RWPE2 (cell line): Measurements from ENCODE around the gene HSD17B1.

ENCODE experiments used
- ATAC-seq: fragments of 200-7000 bp; cut with Tn5 transposase; 3 replicates; pipeline ENCODE4 v1.9.1; 2021; ENCODE audit warnings: low read depth
- DNase-seq: peaks from one replicate; pipeline ENCODE4 v3.0.0-alpha.2; 2020; ENCODE audit warnings: low spot score
- H3K27ac ChIP-seq: fragments of 450-650 bp; 2 replicates; pipeline ENCODE4 v1.5.1; 2017; ENCODE audit warnings: mild to moderate bottlenecking; ENCODE audit not compliant: poor library complexity, severe bottlenecking
- H3K27me3 ChIP-seq: fragments of 250-450 bp; sonication (Bioruptor Pico); 2 replicates; pipeline ENCODE4 v1.5.1; 2021; ENCODE audit warnings: mild to moderate bottlenecking, moderate library complexity; ENCODE audit not compliant: insufficient read depth, poor library complexity, severe bottlenecking
- H3K36me3 ChIP-seq: fragments of 250-450 bp; sonication (Bioruptor Pico); 2 replicates; pipeline ENCODE4 v1.5.1; 2020; ENCODE audit warnings: low read depth, mild to moderate bottlenecking, moderate library complexity
- H3K4me1 ChIP-seq: fragments of 250-450 bp; sonication (Bioruptor Pico); 2 replicates; pipeline ENCODE4 v1.5.1; 2021; ENCODE audit warnings: mild to moderate bottlenecking, moderate library complexity; ENCODE audit not compliant: insufficient read depth, poor library complexity, severe bottlenecking
- H3K4me3 ChIP-seq: fragments of 250-450 bp; sonication (Bioruptor Pico); 2 replicates; pipeline ENCODE4 v1.5.1; 2021; ENCODE audit warnings: mild to moderate bottlenecking, moderate library complexity; ENCODE audit not compliant: severe bottlenecking
- H3K9me3 ChIP-seq: fragments of 250-450 bp; sonication (Bioruptor Pico); 2 replicates; pipeline ENCODE4 v1.5.1; 2021; ENCODE audit warnings: mild to moderate bottlenecking, moderate library complexity; ENCODE audit not compliant: severe bottlenecking
- TF ChIP-seq, protein P1 (sequence below): fragments of 450-650 bp; IDR thresholded peaks from one replicate; pipeline ENCODE4 v1.5.1; 2017; ENCODE audit warnings: mild to moderate bottlenecking, moderate library complexity; ENCODE audit not compliant: poor library complexity, severe bottlenecking

The HSD17B1 gene

DNA sequence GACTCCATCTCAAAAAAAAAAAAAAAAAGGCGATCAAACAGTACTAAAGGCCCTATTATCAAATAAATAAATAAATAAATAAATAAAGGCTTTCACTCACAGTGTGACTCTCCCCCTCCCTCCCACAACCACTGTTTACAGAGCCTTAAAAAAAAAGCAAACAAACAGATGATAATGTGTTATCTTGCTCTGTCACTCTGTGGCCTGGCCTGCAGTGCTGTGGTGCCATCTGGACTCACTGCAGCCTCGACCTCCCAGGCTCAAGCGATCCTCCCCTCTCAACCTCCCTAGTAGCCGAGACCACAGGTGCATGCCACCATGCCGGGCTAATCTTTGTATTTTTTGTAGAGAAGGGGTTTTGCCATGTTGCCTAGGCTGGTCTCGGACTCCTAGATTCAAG, 24.8 kb upstream of the HSD17B1 start:
- TF ChIP-seq, protein P1, sequence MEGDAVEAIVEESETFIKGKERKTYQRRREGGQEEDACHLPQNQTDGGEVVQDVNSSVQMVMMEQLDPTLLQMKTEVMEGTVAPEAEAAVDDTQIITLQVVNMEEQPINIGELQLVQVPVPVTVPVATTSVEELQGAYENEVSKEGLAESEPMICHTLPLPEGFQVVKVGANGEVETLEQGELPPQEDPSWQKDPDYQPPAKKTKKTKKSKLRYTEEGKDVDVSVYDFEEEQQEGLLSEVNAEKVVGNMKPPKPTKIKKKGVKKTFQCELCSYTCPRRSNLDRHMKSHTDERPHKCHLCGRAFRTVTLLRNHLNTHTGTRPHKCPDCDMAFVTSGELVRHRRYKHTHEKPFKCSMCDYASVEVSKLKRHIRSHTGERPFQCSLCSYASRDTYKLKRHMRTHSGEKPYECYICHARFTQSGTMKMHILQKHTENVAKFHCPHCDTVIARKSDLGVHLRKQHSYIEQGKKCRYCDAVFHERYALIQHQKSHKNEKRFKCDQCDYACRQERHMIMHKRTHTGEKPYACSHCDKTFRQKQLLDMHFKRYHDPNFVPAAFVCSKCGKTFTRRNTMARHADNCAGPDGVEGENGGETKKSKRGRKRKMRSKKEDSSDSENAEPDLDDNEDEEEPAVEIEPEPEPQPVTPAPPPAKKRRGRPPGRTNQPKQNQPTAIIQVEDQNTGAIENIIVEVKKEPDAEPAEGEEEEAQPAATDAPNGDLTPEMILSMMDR: no peak
- ATAC-seq (no peak), DNase-seq (no peak)
- H3K27me3 ChIP-seq: no peaks in the 10 kb centered on the region
- no peaks in the 10 kb centered on the region for H3K9me3 ChIP-seq
- H3K4me3 ChIP-seq: no peak overlapping the region
- H3K36me3 ChIP-seq: no peaks in the 10 kb centered on the region
- peak overlapping the region; percentile 97 for H3K27ac ChIP-seq
- peaks cover 48% of the 10 kb centered on the region for H3K4me1 ChIP-seq

DNA sequence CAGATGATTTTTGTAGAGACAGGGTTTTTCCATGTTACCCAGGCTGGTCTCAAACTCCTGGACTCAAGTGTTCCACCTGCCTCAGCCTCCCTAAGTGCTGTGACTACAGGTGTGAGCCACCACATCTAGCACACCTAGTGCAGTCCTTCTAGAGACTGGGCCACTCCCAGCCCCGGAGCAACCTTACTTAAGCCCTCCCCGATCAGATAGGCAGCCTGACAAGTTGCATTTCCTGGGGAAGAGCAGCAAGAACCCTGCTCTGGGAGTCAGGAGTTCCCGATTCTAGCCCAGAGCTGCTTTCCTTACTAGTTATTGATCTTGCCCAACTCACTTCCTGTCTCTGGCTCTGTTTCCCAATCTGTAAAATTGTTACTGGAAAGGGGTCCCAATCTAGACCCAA, 23.7 kb upstream of the HSD17B1 start:
- Histone ChIP-seq H3K4me3 (no peak overlapping the region), H3K36me3 (no peaks in the 10 kb centered on the region), H3K4me1 (peaks cover 48% of the 10 kb centered on the region), H3K27me3 (no peaks in the 10 kb centered on the region), H3K9me3 (no peaks in the 10 kb centered on the region), H3K27ac (peak overlapping the region; percentile 90)
- DNase-seq (no peak), ATAC-seq (no peak)
- TF ChIP-seq, protein P1: no peak

DNA sequence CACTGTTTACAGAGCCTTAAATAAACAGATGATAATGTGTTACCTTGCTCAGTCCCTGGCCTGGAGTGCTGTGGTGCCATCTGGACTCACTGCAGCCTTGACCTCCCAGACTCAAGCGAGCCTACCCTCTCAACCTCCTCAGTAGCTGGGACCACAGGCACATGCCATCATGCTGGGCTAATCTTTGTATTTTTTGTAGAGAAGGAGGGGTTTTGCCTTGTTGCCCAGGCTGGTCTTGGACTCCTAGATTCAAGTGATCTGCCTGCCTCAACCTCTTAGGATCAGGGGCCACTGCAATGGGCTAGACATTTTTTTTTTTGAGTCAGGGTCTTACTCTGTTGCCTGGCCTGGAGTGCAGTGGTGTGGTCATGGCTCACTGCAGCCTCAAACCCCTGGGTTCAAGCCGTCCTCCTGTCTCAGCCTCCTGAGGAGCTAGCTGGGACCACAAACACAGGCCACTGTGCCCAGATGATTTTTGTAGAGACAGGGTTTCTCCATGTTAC, 21.7 kb upstream of the HSD17B1 start:
- H3K4me3 ChIP-seq: no peak overlapping the region
- ATAC-seq (no peak), DNase-seq (no peak)
- no peaks in the 10 kb centered on the region for H3K9me3 ChIP-seq
- no peaks in the 10 kb centered on the region for H3K27me3 ChIP-seq
- H3K27ac ChIP-seq: peak overlapping the region; percentile 90
- peaks cover 32% of the 10 kb centered on the region for H3K4me1 ChIP-seq
- no peaks in the 10 kb centered on the region for H3K36me3 ChIP-seq
- TF ChIP-seq, protein P1: no peak

DNA sequence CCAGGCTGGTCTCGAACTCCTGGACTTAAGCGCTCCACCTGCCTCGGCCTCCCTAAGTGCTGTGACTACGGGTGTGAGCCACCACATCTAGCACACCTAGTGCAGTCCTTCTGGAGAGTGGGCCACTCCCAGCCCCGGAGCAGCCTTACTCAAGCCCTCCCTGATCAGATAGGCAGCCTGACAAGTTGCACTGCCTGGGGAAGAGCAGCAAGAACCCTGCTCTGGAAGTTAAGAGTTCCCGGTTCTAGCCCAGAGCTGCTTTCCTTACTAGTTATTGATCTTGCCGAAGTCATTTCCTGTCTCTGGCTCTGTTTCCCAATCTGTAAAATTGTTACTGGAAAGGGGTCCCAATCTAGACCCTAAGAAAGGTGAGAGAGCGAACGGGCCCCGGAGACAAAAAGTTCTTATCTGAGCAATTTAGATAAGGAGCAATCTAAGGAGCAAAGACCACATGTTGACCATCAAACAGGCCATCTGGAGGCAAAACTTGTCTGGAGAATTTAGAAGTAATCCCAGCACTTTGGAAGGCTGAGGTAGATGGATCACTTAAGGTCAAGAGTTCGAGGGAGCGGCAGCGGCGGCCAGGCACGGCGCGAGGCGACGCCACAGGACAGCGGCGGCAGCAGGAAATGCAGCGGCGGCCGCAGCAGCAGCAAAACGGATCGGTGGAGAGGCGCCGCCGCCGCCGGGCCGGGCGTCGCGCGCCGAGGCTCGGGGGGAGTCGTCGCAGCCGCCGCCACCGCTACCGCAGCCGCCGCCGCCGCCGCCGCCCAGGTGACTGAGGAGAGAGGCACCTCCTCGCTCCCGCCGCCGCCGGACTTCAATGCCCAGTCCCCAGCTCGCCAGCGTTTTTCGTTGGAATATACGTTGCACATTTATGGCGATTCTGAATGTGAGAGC, 21.0 kb upstream of the HSD17B1 start:
- DNase-seq (no peak), ATAC-seq (no peak)
- no peaks in the 10 kb centered on the region for H3K9me3 ChIP-seq
- peak overlapping the region; percentile 90 for H3K27ac ChIP-seq
- peak overlapping the region; percentile 38 for H3K4me3 ChIP-seq
- TF ChIP-seq, protein P1: peak; percentile 61
- H3K36me3 ChIP-seq: no peaks in the 10 kb centered on the region
- H3K27me3 ChIP-seq: no peaks in the 10 kb centered on the region
- peaks cover 29% of the 10 kb centered on the region for H3K4me1 ChIP-seq
